ENCODE data around the gene ID1. TPM values are rescaled to one million over a fixed set of nuclear protein-coding genes. Genes with fewer than 3 reads are reported as not detected.

ID1 gene
- total and polyA plus RNA-seq, 2 of the 13 experiments (the other 11 are each of a cell fraction or from before 2014, with no cell fraction given): 320 to 419 TPM

GRCh38 chr20:31608251-31608945, 3.3 kb downstream of the ID1 start (continued):
- TF ChIP-seq ZZZ3 (CRISPR knock-in tag; IDR thresholded peaks at IDR 0.05; ENCODE audit: borderline replicate concordance): peak; percentile 96
- peak; percentile 88 for TF ChIP-seq ZNF263 (CRISPR knock-in tag; IDR thresholded peaks at IDR 0.05)
- peak; percentile 99 for TF ChIP-seq SP5 (CRISPR knock-in tag; IDR thresholded peaks at IDR 0.05; ENCODE audit: borderline replicate concordance, low read depth)
- no peak for TF ChIP-seq NFE2 (CRISPR knock-in tag; IDR thresholded peaks at IDR 0.05)
- no peak for TF ChIP-seq GABPA (IDR thresholded peaks at IDR 0.05; ENCODE audit: low read depth, low read length)
- TF ChIP-seq GABPA (CRISPR knock-in tag; IDR thresholded peaks at IDR 0.05; ENCODE audit: low read depth): peak; percentile 68; the same call in 1 of the 2 replicates
- TF ChIP-seq TP53 (CRISPR knock-in tag; conservative IDR thresholded peaks at IDR 0.05): peak; percentile 95; the same call in 1 of the 2 replicates
- TF ChIP-seq FOXA1 (IDR thresholded peaks at IDR 0.05): peak; percentile 19; the same call in 1 of the 2 replicates
- TF ChIP-seq FOXA1 (CRISPR knock-in tag; IDR thresholded peaks at IDR 0.05): peak; percentile 99
- TF ChIP-seq CEBPG (CRISPR knock-in tag; IDR thresholded peaks at IDR 0.05): peak; percentile 97
- TF ChIP-seq, protein P1, sequence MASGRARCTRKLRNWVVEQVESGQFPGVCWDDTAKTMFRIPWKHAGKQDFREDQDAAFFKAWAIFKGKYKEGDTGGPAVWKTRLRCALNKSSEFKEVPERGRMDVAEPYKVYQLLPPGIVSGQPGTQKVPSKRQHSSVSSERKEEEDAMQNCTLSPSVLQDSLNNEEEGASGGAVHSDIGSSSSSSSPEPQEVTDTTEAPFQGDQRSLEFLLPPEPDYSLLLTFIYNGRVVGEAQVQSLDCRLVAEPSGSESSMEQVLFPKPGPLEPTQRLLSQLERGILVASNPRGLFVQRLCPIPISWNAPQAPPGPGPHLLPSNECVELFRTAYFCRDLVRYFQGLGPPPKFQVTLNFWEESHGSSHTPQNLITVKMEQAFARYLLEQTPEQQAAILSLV (CRISPR knock-in tag; IDR thresholded peaks at IDR 0.05; ENCODE audit: borderline replicate concordance): peak; percentile 98
- TF ChIP-seq, protein P2, sequence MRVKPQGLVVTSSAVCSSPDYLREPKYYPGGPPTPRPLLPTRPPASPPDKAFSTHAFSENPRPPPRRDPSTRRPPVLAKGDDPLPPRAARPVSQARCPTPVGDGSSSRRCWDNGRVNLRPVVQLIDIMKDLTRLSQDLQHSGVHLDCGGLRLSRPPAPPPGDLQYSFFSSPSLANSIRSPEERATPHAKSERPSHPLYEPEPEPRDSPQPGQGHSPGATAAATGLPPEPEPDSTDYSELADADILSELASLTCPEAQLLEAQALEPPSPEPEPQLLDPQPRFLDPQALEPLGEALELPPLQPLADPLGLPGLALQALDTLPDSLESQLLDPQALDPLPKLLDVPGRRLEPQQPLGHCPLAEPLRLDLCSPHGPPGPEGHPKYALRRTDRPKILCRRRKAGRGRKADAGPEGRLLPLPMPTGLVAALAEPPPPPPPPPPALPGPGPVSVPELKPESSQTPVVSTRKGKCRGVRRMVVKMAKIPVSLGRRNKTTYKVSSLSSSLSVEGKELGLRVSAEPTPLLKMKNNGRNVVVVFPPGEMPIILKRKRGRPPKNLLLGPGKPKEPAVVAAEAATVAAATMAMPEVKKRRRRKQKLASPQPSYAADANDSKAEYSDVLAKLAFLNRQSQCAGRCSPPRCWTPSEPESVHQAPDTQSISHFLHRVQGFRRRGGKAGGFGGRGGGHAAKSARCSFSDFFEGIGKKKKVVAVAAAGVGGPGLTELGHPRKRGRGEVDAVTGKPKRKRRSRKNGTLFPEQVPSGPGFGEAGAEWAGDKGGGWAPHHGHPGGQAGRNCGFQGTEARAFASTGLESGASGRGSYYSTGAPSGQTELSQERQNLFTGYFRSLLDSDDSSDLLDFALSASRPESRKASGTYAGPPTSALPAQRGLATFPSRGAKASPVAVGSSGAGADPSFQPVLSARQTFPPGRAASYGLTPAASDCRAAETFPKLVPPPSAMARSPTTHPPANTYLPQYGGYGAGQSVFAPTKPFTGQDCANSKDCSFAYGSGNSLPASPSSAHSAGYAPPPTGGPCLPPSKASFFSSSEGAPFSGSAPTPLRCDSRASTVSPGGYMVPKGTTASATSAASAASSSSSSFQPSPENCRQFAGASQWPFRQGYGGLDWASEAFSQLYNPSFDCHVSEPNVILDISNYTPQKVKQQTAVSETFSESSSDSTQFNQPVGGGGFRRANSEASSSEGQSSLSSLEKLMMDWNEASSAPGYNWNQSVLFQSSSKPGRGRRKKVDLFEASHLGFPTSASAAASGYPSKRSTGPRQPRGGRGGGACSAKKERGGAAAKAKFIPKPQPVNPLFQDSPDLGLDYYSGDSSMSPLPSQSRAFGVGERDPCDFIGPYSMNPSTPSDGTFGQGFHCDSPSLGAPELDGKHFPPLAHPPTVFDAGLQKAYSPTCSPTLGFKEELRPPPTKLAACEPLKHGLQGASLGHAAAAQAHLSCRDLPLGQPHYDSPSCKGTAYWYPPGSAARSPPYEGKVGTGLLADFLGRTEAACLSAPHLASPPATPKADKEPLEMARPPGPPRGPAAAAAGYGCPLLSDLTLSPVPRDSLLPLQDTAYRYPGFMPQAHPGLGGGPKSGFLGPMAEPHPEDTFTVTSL (CRISPR knock-in tag; IDR thresholded peaks at IDR 0.05; ENCODE audit: borderline replicate concordance): peak; percentile 95; the same call in 1 of the 2 replicates
- TF ChIP-seq RBM39 (IDR thresholded peaks at IDR 0.05; ENCODE audit: low read depth, low read length, poor library complexity, severe bottlenecking): peak; percentile 99
- TF ChIP-seq ZNF317 (CRISPR knock-in tag; IDR thresholded peaks at IDR 0.05): no peak; the same call in none of the 2 replicates
- peak; percentile 96 for TF ChIP-seq DRAP1 (CRISPR knock-in tag; IDR thresholded peaks at IDR 0.05)
- TF ChIP-seq TRIM24 (CRISPR knock-in tag; IDR thresholded peaks at IDR 0.05): peak; percentile 86; the same call in 1 of the 2 replicates
- TF ChIP-seq MAFK (conservative IDR thresholded peaks at IDR 0.05 in 1 of 2, IDR thresholded peaks at IDR 0.05 in 1 of 2; ENCODE audit: low read length in 2 of 2): peak in 1 of 2 experiments; percentile 33; a peak in 1 of 4 replicates
- TF ChIP-seq GTF2F1 (IDR thresholded peaks at IDR 0.05; ENCODE audit: low read length): no peak
- peak; percentile 99 for TF ChIP-seq RXRB (CRISPR knock-in tag; IDR thresholded peaks at IDR 0.05; ENCODE audit: borderline replicate concordance)
- TF ChIP-seq MXI1 (IDR thresholded peaks at IDR 0.05; ENCODE audit: borderline replicate concordance, low read depth, low read length): peak; percentile 92
- peak; percentile 99 for TF ChIP-seq YEATS4 (CRISPR knock-in tag; IDR thresholded peaks at IDR 0.05; ENCODE audit: borderline replicate concordance)
- 0 out of 2 replicates have a peak, but pooled peaks have one; percentile 21 for TF ChIP-seq TEAD2 (CRISPR knock-in tag; IDR thresholded peaks at IDR 0.05)
- peak; percentile 99; the same call in 1 of the 2 replicates for TF ChIP-seq JDP2 (CRISPR knock-in tag; IDR thresholded peaks at IDR 0.05; ENCODE audit: borderline replicate concordance)
- no peak for TF ChIP-seq HOXA7 (CRISPR knock-in tag; IDR thresholded peaks at IDR 0.05)
- TF ChIP-seq RARA (CRISPR knock-in tag; IDR thresholded peaks at IDR 0.05): peak; percentile 100
- TF ChIP-seq KLF6 (CRISPR knock-in tag; IDR thresholded peaks at IDR 0.05): peak; percentile 98; the same call in 1 of the 2 replicates

Measured in HepG2 (cell line).